ENCODE results near the gene DLK1.

Gene DLK1

GRCh38 chr14:100738704-100739131, 12.0 kb downstream of the DLK1 start:
- no peaks in the 10 kb centered on the region for H4K20me1 ChIP-seq (ENCODE audit: insufficient read depth, low read length)
- H3F3A ChIP-seq (ENCODE audit: insufficient read depth, low read length) = no peaks in the 10 kb centered on the region
- H3K9ac ChIP-seq (ENCODE audit: low read length) = no peak overlapping the region
- no peaks in the 10 kb centered on the region for H3K36me3 ChIP-seq (replicated peaks; ENCODE audit: insufficient read depth, low read length)
- H3K4me2 ChIP-seq (ENCODE audit: low read depth, low read length) = no peak overlapping the region
- no peaks in the 10 kb centered on the region for H3K9me2 ChIP-seq (replicated peaks; ENCODE audit: insufficient read depth, low read length)
- H3K4me3 ChIP-seq (ENCODE audit: low read length) = no peak overlapping the region
- peaks cover 38% of the 10 kb centered on the region for H3K27me3 ChIP-seq (replicated peaks; ENCODE audit: insufficient read depth, low read length)
- no peak overlapping the region for H3K27ac ChIP-seq (ENCODE audit: low read length)
- no peak for DNase-seq
- no peaks in the 10 kb centered on the region for H3K4me1 ChIP-seq (ENCODE audit: low read length)
- TF ChIP-seq, protein P1, sequence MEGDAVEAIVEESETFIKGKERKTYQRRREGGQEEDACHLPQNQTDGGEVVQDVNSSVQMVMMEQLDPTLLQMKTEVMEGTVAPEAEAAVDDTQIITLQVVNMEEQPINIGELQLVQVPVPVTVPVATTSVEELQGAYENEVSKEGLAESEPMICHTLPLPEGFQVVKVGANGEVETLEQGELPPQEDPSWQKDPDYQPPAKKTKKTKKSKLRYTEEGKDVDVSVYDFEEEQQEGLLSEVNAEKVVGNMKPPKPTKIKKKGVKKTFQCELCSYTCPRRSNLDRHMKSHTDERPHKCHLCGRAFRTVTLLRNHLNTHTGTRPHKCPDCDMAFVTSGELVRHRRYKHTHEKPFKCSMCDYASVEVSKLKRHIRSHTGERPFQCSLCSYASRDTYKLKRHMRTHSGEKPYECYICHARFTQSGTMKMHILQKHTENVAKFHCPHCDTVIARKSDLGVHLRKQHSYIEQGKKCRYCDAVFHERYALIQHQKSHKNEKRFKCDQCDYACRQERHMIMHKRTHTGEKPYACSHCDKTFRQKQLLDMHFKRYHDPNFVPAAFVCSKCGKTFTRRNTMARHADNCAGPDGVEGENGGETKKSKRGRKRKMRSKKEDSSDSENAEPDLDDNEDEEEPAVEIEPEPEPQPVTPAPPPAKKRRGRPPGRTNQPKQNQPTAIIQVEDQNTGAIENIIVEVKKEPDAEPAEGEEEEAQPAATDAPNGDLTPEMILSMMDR (IDR thresholded peaks at IDR 0.05; ENCODE audit: low read length) = no peak
- TF ChIP-seq EZH2 (optimal IDR thresholded peaks at IDR 0.05; ENCODE audit: low read depth, low read length) (no peak), EZH2phosphoT487 (IDR thresholded peaks at IDR 0.05; ENCODE audit: low read length) (no peak)
- H3K9me3 ChIP-seq (replicated peaks; ENCODE audit: insufficient read depth, low read length) = no peaks in the 10 kb centered on the region
- no peak overlapping the region for H2AFZ ChIP-seq (ENCODE audit: low read length)
- no peaks in the 10 kb centered on the region for H3K79me2 ChIP-seq (ENCODE audit: low read length)

- Histone ChIP-seq H3K4me1 (ENCODE audit: low read length) (no peaks in the 10 kb centered on the region), H3K4me2 (ENCODE audit: low read depth, low read length) (no peak overlapping the region), H3K9me3 (replicated peaks; ENCODE audit: insufficient read depth, low read length) (no peaks in the 10 kb centered on the region), H3K27ac (ENCODE audit: low read length) (no peak overlapping the region), H4K20me1 (ENCODE audit: insufficient read depth, low read length) (no peaks in the 10 kb centered on the region), H3K27me3 (replicated peaks; ENCODE audit: insufficient read depth, low read length) (peaks cover 33% of the 10 kb centered on the region), H3K4me3 (ENCODE audit: low read length) (no peak overlapping the region), H3K9me2 (replicated peaks; ENCODE audit: insufficient read depth, low read length) (no peaks in the 10 kb centered on the region), H2AFZ (ENCODE audit: low read length) (no peak overlapping the region), H3K36me3 (replicated peaks; ENCODE audit: insufficient read depth, low read length) (no peaks in the 10 kb centered on the region), H3K9ac (ENCODE audit: low read length) (no peak overlapping the region), H3F3A (ENCODE audit: insufficient read depth, low read length) (no peaks in the 10 kb centered on the region), H3K79me2 (ENCODE audit: low read length) (no peaks in the 10 kb centered on the region)
- TF ChIP-seq, protein P1 (IDR thresholded peaks at IDR 0.05; ENCODE audit: low read length) = no peak
- TF ChIP-seq EZH2phosphoT487 (IDR thresholded peaks at IDR 0.05; ENCODE audit: low read length) (no peak), EZH2 (optimal IDR thresholded peaks at IDR 0.05; ENCODE audit: low read depth, low read length) (no peak)
- no peak for DNase-seq
These were observed 12.6 kb downstream of the DLK1 start for GRCh38 chr14:100739306-100739705.

DNA sequence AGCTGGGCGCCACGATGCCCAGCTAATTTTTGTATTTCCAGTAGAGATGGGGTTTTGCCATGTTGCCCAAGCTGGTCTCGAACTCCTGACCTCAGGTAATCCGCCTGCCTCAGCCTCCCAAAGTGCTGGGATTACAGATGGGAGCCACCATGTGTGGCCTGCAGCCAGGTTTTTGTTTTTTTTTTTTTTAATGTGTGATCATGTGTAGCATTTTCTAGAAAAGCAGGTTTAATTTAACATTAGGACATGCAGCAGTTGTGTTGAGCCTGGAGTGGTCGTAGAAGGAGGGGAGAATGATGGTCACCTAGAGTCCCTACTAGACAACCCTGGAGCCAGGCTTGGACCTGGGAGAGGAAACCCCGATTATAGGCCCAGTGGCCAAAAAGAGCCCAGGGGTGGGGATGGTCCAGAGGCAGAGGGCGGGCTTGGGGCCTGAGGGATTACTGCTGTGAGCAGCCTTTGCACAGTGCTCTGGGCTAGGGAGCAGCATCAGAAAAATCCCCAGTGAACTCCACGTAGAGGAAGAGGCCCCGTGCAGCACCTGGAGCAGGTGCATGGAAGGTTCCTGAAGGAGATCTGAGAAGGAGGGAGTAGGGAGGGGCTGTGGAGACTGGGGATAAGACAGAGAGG, 13.6 kb downstream of the DLK1 start:
- TF ChIP-seq, protein P1 (IDR thresholded peaks at IDR 0.05; ENCODE audit: low read length) = no peak
- no peak for TF ChIP-seq EZH2 (optimal IDR thresholded peaks at IDR 0.05; ENCODE audit: low read depth, low read length)
- TF ChIP-seq EZH2phosphoT487 (IDR thresholded peaks at IDR 0.05; ENCODE audit: low read length) = no peak
- Histone ChIP-seq H3K79me2 (ENCODE audit: low read length) (no peaks in the 10 kb centered on the region), H3K4me2 (ENCODE audit: low read depth, low read length) (no peak overlapping the region), H3K9me3 (replicated peaks; ENCODE audit: insufficient read depth, low read length) (no peaks in the 10 kb centered on the region), H3K36me3 (replicated peaks; ENCODE audit: insufficient read depth, low read length) (no peaks in the 10 kb centered on the region), H3K4me1 (ENCODE audit: low read length) (no peaks in the 10 kb centered on the region), H3K9me2 (replicated peaks; ENCODE audit: insufficient read depth, low read length) (no peaks in the 10 kb centered on the region), H2AFZ (ENCODE audit: low read length) (no peak overlapping the region), H3K9ac (ENCODE audit: low read length) (no peak overlapping the region), H3K27ac (ENCODE audit: low read length) (no peak overlapping the region), H4K20me1 (ENCODE audit: insufficient read depth, low read length) (no peaks in the 10 kb centered on the region), H3K4me3 (ENCODE audit: low read length) (no peak overlapping the region), H3K27me3 (replicated peaks; ENCODE audit: insufficient read depth, low read length) (peaks cover 30% of the 10 kb centered on the region), H3F3A (ENCODE audit: insufficient read depth, low read length) (no peaks in the 10 kb centered on the region)
- DNase-seq = no peak
